Upper lobe of left lung (tissue), 4 donors: ENCODE data around the gene PLAC1.

Source experiments
- CTCF ChIP-seq, 6 experiments: fragments of 450-650 bp in 4 of 6; fragments of 200-600 bp in 2 of 6; sonication (generic) in 2 of 6; IDR thresholded peaks; one replicate each; pipeline ENCODE4 v1.5.1; 2016 to 2019; ENCODE audit warnings: antibody characterized with exemption in 6 of 6
- POLR2A ChIP-seq, 4 donors: fragments of 450-650 bp; IDR thresholded peaks; one replicate each; pipeline ENCODE4 v1.5.1; 2016 to 2017; ENCODE audit warnings: antibody characterized with exemption in 4 of 4, mild to moderate bottlenecking in 2 of 4

GRCh38 chrX:134632355-134632754, 25.9 kb downstream of the PLAC1 start:
- TF ChIP-seq POLR2A (IDR thresholded peaks at IDR 0.05) (no peak), CTCF (IDR thresholded peaks at IDR 0.05) (no peak)
